HTR-8/SVneo (cell line): ENCODE data around the gene FCHSD2.
"Not testable (repeated sequence)": the region's sequence is repeated elsewhere in the genome, so short reads cannot be mapped to it uniquely, and the experiment has no call there.

Experiments used
- DNase-seq: peaks from one replicate; pipeline ENCODE4 v3.0.0; 2011; ENCODE audit warnings: low spot score, mixed read lengths; ENCODE audit not compliant: insufficient read length
- FAIRE-seq: peaks from 2 replicates; lab custom pipeline; 2011; peaks lifted over from hg19 to GRCh38; lab: Jason Lieb, UNC

Gene FCHSD2

GRCh38 chr11:72815110-72815618 is 327.0 kb downstream of the FCHSD2 start:
- DNase-seq (no peak), FAIRE-seq (no peak)

DNA sequence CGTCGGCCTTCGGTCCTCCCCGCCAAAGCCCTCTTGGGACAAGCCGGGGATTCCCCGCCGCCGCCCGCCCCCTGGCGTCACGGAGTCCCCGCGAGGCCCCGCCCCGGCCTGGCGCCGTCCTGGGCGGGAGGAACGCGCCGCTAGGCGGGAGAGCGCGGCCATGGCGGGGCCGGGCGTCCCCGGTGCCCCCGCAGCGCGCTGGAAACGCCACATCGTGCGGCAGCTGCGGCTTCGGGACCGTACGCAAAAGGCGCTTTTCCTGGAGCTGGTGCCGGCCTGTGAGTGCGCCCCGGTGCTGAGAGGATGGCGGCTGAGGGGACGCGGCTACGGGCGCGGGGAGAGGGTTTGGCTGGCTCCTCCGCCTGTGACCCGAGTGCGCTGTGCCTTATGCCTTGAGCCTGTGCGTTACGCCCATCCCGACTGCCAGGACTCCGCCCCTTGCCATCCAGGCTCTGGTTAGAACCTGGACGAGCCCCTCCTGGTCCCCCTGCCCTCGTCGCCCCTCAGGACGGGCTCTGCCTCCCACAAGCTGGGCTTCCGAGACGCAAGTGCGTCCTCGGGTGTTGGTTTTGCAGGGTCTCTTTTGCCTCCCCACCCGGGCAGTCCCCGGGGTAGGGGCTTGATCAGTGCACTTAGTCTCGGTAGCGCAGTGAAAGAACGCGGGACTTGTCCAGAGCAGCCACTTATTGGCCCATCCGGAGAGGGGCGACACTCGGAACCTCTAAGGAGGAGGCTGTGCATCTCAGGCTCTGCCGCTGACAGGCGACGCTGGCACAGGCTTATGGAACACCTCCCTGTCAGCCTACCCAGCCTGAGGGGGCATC is 327.6 kb downstream of the FCHSD2 start, which contains the start of gene ATG16L2:
ATG16L2 (plus strand) TSS at position 126 of the 824 bp plus-strand sequence; CDS start at position 161, 35 bp downstream.
- DNase-seq = peak; percentile 94
- FAIRE-seq = peak; percentile 86

GRCh38 chr11:72813740-72814285 is 328.3 kb downstream of the FCHSD2 start:
- FAIRE-seq = no peak
- DNase-seq = peak; percentile 83

DNA sequence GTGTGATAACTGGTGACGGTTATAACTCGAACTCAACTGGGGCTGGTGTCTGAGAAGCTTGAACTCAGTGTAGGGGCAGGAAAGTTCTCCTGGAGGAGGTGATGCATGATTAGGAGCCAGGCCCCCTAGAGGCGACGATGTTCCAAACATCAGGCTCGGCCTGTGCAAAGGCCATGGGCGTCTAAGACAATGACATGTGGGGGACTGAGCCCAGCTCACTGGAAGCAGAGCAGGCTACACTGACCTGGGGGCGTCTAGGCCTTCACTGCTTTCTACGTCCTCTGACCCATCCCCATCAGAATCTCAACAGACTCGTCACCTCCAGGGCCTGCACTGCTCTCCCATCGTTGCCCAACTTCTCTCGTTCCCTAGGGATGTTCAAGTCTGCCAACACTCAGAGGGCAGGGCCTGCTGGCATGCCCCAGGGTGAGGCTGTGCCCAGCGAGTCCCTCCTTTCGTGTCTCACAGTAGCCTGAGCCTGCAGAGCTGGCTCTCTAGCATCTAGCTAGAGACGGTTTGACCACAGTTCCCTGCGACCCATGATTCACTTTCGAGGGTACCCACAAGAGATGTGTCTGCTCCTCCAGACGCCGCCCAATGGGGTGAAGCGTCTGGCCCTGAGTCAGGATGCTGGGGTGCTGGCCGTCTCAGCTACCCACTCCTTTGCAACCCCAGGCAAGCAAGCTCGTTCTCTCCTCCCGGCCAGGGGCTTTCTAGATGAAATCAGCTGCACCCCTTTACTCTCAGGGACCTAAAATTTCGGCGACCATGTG is 329.0 kb downstream of the FCHSD2 start:
- FAIRE-seq = no peak

GRCh38 chr11:72812604-72812966 is 329.5 kb downstream of the FCHSD2 start:
- peak; percentile 37 for DNase-seq
- FAIRE-seq = no peak

More for the DNA sequence above, 329.0 kb downstream of the FCHSD2 start:
- DNase-seq = peak; percentile 74

GRCh38 chr11:72811686-72812085 is 330.4 kb downstream of the FCHSD2 start:
- DNase-seq, FAIRE-seq: not testable (repeated sequence)

GRCh38 chr11:72808331-72808798 is 333.8 kb downstream of the FCHSD2 start:
- no peak for FAIRE-seq
- DNase-seq = no peak

GRCh38 chr11:72807792-72808191 is 334.3 kb downstream of the FCHSD2 start:
- DNase-seq (no peak), FAIRE-seq (no peak)

DNA sequence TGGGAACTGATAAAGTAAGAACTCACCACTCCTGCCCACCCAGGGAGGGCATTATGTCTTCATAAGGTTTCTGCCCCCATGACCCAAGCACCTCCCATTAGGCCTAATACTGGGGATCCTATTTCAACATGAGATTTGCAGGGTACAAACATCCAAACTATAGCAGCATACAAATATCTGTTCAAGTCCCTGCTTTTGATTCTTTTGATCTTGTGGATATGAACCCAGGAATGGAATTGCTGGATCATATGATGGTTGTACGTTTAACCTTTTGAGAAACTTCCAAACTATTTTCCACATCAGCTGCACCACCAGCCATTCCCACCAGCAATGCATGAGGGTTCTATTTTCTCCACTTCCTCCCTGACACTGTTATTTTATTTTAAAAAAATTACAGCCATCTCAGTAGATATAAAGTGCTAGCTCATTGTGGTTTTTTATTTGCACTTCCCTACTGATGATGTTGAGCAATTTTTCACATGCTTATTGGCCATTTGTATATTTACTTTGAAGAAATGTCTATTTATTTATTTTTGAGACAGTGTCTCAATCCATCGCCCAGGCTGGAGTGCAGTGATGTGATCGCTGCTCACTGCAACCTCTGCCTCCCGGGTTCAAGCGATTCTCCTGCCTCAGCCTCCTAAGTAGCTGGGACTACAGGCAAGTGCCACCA is 335.0 kb downstream of the FCHSD2 start:
- FAIRE-seq (no peak), DNase-seq (no peak)

- not testable (repeated sequence) for DNase-seq, FAIRE-seq
Observed at GRCh38 chr11:72806378-72806777, 335.7 kb downstream of the FCHSD2 start.

- no peak for DNase-seq
- FAIRE-seq = no peak
Observed at GRCh38 chr11:72805216-72805615, 336.9 kb downstream of the FCHSD2 start.

GRCh38 chr11:72802822-72803221 is 339.3 kb downstream of the FCHSD2 start:
- FAIRE-seq = no peak
- no peak for DNase-seq

DNA sequence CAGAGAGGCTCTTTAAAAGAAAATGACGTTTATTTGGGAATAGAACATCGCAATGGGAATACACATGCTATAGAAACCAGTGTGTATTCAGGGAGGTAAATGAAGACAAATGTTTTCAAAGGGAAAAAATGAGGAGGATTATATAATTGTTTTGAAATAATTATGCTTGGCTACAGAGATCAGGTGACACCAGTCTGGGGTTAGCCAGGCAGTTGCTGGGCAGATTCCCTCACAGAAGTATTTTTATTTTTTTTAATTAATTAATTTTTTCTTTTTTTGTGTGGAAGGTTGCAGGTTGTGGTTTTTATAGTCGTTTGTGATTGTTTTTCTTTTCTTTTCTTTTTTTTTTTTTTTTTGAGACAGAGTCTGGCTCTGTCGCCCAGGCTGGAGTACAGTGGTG is 342.7 kb downstream of the FCHSD2 start:
- FAIRE-seq = no peak
- DNase-seq = no peak

- no peak for DNase-seq
- FAIRE-seq = no peak
Observed at GRCh38 chr11:72798361-72798760, 343.8 kb downstream of the FCHSD2 start.

DNA sequence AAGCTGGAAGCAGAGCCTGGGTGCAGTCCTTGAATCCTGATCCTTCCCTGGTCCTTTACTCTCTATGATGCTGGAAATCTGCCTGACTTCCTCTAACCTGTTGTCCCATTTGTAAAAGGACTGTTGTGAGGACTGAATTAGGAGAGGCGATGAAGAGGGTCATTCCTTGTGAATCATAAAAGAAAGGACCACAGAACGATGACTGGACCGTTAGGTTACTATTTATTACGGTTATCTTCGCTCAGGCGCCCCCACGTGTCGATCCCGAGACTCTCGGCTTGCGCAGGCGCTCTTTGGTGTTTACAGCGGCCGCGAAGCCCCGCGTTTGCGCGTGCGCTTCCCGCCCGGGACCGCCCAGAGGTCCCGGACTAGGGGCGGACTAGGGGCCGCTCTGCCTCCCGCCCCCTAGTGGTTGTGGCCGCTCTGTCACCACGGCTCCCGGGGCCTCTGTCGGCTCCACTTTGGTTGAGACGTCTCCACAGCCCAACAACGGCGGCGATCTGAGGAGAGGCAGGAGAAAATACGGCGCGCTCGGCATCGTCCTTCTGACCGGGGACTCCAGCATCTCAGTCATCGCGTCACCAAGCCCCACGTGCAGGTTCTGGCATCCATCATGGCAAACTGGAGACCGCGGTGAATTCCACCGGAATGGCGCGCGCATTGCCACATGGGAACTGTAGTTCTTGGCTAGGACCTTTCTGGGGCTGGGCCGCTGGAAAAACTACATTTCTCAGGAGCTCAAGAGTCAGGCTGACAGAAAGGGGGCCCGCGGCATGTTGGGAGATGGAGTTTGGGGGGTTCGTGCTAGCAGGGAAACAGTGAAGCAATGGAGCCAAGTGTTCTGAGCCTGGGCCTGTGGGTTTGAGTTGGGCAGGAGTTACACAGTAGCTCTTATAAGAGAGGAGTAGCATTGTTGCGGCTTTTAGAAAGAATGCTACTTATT is 348.4 kb downstream of the FCHSD2 start, which contains the start of gene STARD10:
STARD10 (minus strand) TSS at position 623 of the 943 bp plus-strand sequence. CDS start 12,866 bp downstream, outside the sequence.
- FAIRE-seq (peak; percentile 80), DNase-seq (peak; percentile 98)

DNA sequence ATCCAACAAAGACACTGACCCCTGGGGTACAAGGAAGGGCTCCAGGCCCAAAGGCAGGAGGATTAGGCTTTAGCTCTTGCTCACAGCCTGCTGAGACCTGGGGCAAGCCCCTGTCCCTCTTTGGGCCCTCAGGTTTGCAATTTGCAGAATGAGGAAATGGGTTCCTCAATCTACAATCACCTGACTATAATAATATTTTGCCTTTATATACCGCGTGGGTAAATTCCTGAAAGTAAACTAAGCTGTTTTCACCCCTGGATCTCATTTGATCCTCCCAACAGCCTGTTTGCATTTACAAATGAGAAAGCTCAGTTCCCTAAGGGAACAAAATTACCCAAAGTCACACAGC is 349.1 kb downstream of the FCHSD2 start:
- FAIRE-seq (no peak), DNase-seq (no peak)

DNA sequence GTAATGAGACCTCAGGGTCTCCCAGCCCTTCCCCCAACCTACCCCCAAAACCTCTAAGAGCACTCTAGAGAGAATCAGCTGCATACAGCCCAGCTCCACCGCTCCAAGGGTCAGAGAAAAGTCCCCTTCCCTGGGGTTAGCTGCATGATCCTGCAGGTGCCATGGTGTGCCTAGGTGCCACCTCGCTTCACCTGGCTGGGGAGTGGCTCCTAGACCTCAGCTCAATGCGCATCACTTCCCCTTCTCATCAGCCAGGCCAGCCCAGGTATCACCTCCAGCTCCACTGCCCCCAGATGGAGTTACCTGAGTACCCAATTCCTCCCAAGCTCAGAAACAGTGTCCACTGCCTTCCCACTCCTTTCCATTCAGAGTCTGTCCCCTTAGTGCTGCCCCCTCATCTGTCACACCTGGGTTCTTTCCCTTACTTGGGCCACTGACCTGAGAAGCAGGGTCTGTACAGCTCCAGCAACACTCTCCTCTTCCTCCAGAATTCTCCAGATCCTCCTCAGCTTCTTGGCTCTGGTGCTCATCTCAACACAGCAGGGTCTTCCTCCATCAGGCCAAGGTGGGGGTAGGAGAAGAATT is 349.6 kb downstream of the FCHSD2 start:
- FAIRE-seq (no peak), DNase-seq (no peak)

DNA sequence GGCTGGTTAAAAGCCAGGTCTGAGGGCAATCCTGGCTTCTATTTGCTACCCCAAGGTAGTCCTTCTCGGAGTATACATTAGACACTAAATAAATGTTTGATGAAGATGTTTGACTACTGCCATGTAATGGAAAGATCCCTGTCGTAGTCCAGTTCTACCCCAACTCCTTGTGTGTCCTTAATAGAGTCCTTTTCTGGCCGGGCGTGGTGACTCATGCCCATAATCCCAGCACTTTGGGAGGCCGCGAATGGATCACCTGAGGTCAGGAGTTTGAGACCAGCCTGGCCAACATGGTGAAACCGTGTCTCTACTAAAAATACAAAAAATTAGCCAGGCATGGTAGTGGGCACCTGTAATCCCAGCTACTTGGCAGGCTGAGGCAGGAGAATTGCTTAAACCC is 350.9 kb downstream of the FCHSD2 start:
- DNase-seq, FAIRE-seq: not testable (repeated sequence)
